RWPE1 (cell line): ENCODE data around the gene IRS2.

Experiments
- CTCF ChIA-PET: fragments of 350-600 bp; sonication (Branson Sonifier 250); formaldehyde crosslinking; extraction: SDS; loops from one replicate; lab custom pipeline; 2021; lab: Yijun Ruan, JAX
- POLR2A ChIA-PET: fragments of 400-600 bp; formaldehyde crosslinking; extraction: SDS; loops from one replicate; lab custom pipeline; 2020; ENCODE audit warnings: antibody characterized with exemption; ENCODE audit not compliant: low non-redundant PET; lab: Yijun Ruan, JAX
- DNase-seq: peaks from one replicate; pipeline ENCODE4 v3.0.0; 2012; ENCODE audit warnings: low spot score
- H3K27ac ChIP-seq: fragments of 450-650 bp; 2 replicates; pipeline ENCODE4 v1.5.1; 2017
- CTCF ChIP-seq: fragments of 450-650 bp; conservative IDR thresholded peaks from 2 replicates; pipeline ENCODE4 v1.5.1; 2017; ENCODE audit warnings: low read depth, mild to moderate bottlenecking

IRS2 gene

DNA sequence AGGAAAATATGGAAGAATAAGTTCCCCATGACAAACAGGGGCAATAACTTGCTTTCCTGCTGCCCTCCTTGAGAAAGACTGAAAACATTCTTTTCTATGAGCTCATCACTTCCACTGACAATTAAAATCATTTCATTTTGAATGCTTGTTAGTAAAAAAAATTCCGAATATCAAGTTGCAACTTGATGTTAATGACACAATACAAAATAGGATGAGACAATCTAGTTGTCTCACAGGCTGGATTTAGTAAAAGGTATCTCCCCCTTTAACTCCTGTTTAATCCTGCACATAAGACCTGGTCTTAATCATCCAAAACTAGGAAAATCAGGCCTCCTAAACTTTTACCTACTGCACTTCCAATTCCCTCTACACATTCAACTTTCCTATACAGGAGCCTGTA is 24.7 kb downstream of the IRS2 start:
- H3K27ac ChIP-seq = no peak overlapping the region
- peak; percentile 53 for DNase-seq
- ChIA-PET POLR2A (no interaction called here), CTCF (interaction anchor here (0.7 kb wide), 1 partner anchor 221 kb away, joined by 3 read pairs; no protein-coding TSS in a partner anchor)
- TF ChIP-seq CTCF = no peak

DNA sequence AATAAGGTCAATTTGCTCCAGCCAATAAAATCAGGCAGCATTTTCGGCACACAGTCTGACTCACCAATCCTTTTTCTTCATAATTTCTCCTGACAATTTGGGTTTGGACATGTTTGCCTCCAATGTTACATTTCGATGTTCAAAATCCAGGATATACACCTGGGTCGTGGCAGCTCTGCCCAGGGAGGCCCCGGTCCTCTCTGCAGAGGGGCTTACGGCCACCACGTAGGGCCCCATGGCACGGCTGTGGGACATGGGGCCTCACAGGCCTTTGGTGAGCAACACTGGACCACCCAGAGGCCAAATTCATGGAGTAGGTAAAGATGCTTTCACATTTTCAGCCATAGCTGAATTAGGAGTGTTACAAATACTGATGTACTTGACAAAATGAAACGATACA is 25.4 kb downstream of the IRS2 start:
- ChIA-PET CTCF (no interaction called here), POLR2A (no interaction called here)
- no peak for DNase-seq
- H3K27ac ChIP-seq = peak overlapping the region; percentile 53
- no peak for TF ChIP-seq CTCF

DNA sequence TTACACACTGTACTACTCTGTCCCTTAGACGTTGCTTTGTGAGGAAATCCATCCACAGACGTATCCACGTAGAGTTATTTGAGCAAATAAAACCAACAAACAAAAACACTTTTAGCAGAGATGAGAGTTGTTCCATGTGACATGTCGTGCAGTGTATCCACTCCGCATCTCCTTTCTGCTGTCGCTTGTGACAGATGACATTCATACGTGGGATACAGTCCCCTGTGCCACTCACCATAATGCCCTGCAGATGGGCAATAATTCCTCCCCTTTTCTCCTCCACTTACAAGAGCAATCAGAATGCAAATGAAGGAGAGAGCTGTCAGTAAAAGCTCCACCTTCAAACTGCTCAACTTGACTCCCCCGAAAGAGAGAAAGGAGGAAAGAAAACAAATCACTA is 26.0 kb downstream of the IRS2 start:
- no peak for DNase-seq
- TF ChIP-seq CTCF = no peak
- H3K27ac ChIP-seq = no peak overlapping the region
- POLR2A ChIA-PET = no interaction called here
- CTCF ChIA-PET = interaction anchor here (0.7 kb wide), 1 partner anchor 299 kb away, joined by 3 read pairs; no protein-coding TSS in a partner anchor

GRCh38 chr13:109759609-109760008 is 26.8 kb downstream of the IRS2 start:
- no peak for TF ChIP-seq CTCF
- CTCF ChIA-PET = interaction anchor here (0.7 kb wide), 1 partner anchor 298 kb away, joined by 3 read pairs; no protein-coding TSS in a partner anchor
- H3K27ac ChIP-seq = 0 out of 2 replicates have a peak overlapping the region, but pooled peaks have one; percentile 30
- POLR2A ChIA-PET = no interaction called here
- DNase-seq = no peak

DNA sequence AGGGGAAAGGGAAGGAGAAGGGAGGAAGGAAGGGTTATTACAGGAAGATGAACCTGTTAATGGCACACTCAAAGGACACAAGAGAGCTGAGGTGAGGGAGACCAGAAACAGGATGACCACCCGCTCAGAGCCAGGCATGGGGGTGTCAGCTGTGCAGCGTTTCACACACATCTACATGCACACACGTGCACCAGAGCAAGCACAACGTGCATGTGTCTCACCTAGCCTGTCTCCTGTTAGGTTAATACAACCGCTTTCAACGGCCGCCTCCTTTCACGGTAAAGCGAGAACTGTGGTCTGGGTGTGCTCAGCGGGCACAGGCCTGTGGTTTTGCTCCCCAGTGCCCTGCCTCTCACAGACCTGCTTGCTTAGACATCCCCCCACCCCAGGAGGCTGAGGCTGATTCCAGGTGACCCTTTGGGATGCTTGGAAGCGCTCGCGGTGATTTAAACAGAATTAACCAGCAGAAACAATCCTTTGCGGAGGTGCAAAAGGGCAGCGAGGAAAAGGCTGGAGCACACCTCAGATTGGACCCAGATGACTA is 27.4 kb downstream of the IRS2 start:
- DNase-seq = no peak
- no peak for TF ChIP-seq CTCF
- peak overlapping the region; percentile 30 for H3K27ac ChIP-seq
- POLR2A ChIA-PET = no interaction called here
- CTCF ChIA-PET = no interaction called here

DNA sequence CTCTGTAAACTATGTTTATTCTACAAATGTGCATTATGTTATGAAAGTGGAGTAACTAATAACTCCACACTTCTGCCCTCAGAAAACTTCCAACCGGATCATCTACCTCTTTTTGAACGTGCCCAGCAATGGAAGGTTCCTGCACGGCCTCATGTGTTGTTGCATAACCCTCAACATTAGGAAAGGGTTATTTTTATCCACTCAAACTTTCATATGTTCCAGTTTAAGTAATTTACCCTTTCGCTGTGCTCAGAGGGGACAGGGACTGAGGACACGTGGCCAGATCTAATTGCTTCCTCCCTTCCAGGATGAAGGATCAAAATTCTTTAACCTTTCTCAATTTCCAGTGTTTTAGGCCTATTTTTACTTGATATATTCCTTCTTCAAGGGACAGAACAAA is 29.6 kb downstream of the IRS2 start:
- no peak for DNase-seq
- H3K27ac ChIP-seq = no peak overlapping the region
- TF ChIP-seq CTCF = no peak
- CTCF ChIA-PET = interaction anchor here (1.3 kb wide), 1 partner anchor 842 kb away, joined by 3 read pairs; no protein-coding TSS in a partner anchor
- POLR2A ChIA-PET = no interaction called here
